ENCODE measurements around the gene ALAS1. TPM values are rescaled to one million over a fixed set of nuclear protein-coding genes. Genes with fewer than 3 reads are reported as not detected.

ALAS1 gene
- total RNA-seq, 4 donors from 2014 or later: 30.0 to 50.8 (median 35.8) TPM

DNA sequence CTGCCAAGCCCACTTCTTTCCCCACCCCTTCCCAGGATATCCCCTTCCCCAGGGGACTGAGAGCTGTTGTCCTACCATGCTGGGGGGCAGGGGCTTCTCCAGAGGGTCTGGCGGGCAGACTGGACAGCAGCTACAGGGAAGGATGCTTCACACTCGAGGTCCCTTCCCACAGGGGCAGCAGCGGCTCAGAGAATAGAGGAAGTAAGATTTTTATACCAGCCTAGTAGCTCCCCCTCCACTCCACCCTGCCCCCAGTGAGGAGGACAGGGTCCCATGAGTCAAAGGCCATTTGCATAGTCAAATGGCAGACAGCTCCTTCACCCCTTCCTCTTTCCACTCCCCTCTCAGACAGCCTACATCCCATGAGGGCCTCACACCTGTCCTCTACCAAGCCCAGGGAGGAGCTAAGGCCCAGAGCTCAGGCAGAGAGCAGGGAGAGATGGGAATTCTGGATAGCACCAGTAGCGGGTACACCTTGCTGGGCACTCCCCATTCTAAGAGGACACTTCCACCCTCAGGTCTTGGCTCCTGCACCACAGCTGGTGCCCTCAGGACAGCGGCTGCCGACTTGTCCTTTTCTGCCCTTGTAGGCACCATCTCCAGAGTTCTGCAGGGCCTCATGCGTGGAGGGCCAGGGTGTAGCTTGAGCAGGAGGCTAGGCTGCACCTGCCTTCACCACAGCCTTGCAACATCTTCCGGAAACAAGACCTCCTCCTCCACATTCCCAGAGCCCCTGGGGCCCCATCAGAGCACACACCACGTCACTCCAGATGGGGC lies 27.7 kb downstream of the ALAS1 start, which contains the start of gene TLR9:
TLR9 (minus strand) TSS at position 194 of the 777 bp plus-strand sequence; CDS start at position 78, 116 bp downstream.
- H3K4me3 ChIP-seq: no peak within 1 kb of the TSS
- WGBS, 2 donors (ENCODE audit: low coverage in 1 of 2): 60 to 80% methylated on average over 1 of the region's 9 CpGs
- no peak for TF ChIP-seq EP300 (IDR thresholded peaks at IDR 0.05)
- TF ChIP-seq, protein P1, sequence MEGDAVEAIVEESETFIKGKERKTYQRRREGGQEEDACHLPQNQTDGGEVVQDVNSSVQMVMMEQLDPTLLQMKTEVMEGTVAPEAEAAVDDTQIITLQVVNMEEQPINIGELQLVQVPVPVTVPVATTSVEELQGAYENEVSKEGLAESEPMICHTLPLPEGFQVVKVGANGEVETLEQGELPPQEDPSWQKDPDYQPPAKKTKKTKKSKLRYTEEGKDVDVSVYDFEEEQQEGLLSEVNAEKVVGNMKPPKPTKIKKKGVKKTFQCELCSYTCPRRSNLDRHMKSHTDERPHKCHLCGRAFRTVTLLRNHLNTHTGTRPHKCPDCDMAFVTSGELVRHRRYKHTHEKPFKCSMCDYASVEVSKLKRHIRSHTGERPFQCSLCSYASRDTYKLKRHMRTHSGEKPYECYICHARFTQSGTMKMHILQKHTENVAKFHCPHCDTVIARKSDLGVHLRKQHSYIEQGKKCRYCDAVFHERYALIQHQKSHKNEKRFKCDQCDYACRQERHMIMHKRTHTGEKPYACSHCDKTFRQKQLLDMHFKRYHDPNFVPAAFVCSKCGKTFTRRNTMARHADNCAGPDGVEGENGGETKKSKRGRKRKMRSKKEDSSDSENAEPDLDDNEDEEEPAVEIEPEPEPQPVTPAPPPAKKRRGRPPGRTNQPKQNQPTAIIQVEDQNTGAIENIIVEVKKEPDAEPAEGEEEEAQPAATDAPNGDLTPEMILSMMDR (IDR thresholded peaks at IDR 0.05): no peak
- TF ChIP-seq POLR2A (IDR thresholded peaks at IDR 0.05): no peak
- TF ChIP-seq POLR2AphosphoS5 (IDR thresholded peaks at IDR 0.05): no peak
- no peaks in the 10 kb centered on the region for H3K9me3 ChIP-seq
- no peak within 1 kb of the TSS for H3K27ac ChIP-seq
- H3K4me1 ChIP-seq: peaks cover 0 to 16% (median 3%) of the 10 kb centered on the region in 3 donors
- ATAC-seq: no peak
- H3K27me3 ChIP-seq: no peaks in the 10 kb centered on the region
- H3K36me3 ChIP-seq: peaks cover 0 to 38% of the 10 kb centered on the region in 2 donors

DNA sequence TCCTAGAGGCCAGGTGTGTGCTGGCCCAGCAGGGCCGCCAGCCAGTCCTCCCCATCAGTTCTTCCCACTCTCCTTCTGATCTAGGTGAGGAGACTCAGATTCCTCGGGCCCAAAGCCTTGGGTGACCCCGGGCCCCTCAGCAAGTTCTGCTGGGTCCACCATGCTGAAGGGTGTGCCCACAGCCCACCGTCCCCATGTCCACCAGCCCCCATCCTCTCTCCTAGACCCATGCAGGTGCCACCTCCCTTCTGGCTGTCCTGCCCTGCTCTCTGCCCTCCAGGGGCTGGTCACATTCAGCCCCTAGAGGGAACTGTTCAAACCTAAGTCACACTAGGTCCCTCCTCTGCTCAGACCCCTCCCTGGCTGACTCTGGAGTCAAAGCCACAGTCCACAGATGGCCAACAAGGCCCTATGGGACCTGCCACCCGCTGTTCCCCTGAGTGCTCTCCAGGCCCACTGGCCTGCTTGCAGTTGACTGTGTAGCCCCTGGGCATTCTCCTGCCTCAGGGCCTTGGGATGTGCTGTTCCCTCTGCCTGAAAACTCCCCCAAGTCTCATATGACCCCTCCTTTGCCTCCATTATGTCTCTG lies 28.4 kb downstream of the ALAS1 start:
- Histone ChIP-seq H3K9me3 (no peaks in the 10 kb centered on the region), H3K36me3 (peaks cover 0 to 44% of the 10 kb centered on the region in 2 donors), H3K4me3 (no peak overlapping the region), H3K27me3 (no peaks in the 10 kb centered on the region), H3K27ac (no peak overlapping the region), H3K4me1 (peaks cover 0 to 11% (median 0%) of the 10 kb centered on the region in 3 donors)
- TF ChIP-seq, protein P1 (IDR thresholded peaks at IDR 0.05): no peak
- TF ChIP-seq EP300 (IDR thresholded peaks at IDR 0.05): no peak
- TF ChIP-seq POLR2A (IDR thresholded peaks at IDR 0.05): no peak
- TF ChIP-seq POLR2AphosphoS5 (IDR thresholded peaks at IDR 0.05): no peak
- WGBS, 2 donors (ENCODE audit: low coverage in 1 of 2): 77 to 100% methylated on average over 1 to 3 of the region's 5 CpGs
- ATAC-seq: no peak

DNA sequence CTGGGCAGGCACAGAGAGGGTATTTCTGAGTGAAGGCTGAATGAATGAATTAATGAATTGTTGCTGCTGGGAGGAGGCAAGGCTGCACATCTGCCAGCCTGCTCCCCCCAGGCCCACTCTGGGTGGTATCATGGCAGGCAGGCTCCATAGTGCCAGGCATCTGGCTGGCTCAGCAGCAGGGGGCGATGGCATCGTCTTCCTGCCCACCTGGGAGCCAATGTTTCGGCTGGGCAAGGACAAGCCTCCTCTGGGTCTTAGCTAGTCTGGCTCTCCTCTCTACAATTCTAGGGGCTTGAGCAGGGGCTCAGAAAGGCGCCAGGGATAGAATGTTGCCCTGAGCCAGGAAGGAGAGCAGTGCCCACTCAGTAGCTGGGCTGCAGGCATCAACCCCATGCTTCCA lies 29.2 kb downstream of the ALAS1 start:
- no CpG with 5 or more reads among the region's 4 CpGs for WGBS, 2 donors (ENCODE audit: low coverage in 1 of 2)
- no peak for ATAC-seq
- peaks cover 0 to 12% (median 3%) of the 10 kb centered on the region in 3 donors for H3K4me1 ChIP-seq
- no peaks in the 10 kb centered on the region for H3K9me3 ChIP-seq
- H3K27me3 ChIP-seq: no peaks in the 10 kb centered on the region
- no peak overlapping the region for H3K27ac ChIP-seq
- peaks cover 0 to 52% of the 10 kb centered on the region in 2 donors for H3K36me3 ChIP-seq
- no peak overlapping the region for H3K4me3 ChIP-seq
- TF ChIP-seq EP300 (IDR thresholded peaks at IDR 0.05) (no peak), POLR2AphosphoS5 (IDR thresholded peaks at IDR 0.05) (no peak), POLR2A (IDR thresholded peaks at IDR 0.05) (no peak)
- TF ChIP-seq, protein P1 (IDR thresholded peaks at IDR 0.05): no peak

DNA sequence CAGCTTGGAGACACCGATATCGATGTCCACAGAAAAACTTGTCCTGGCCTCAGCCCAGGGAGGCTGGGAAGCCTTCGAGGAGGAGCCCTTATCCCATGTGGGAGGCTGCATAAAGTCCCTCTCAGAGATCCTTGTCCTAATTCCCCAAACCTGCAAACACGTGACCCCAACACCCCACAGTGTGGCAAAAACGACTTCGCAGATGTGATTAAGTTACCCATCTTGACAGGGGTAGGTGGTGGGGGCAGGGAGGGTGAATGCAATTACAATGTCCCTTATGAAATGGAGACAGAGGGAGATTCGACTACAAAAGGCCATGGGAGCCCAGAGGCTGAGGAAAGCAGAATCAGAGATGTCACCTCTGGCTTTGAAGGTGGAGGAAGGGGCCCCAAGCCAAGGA lies 29.8 kb downstream of the ALAS1 start:
- TF ChIP-seq, protein P1 (IDR thresholded peaks at IDR 0.05): no peak
- TF ChIP-seq POLR2AphosphoS5 (IDR thresholded peaks at IDR 0.05) (no peak), POLR2A (IDR thresholded peaks at IDR 0.05) (no peak), EP300 (IDR thresholded peaks at IDR 0.05) (no peak)
- Histone ChIP-seq H3K4me1 (peaks cover 0 to 16% (median 5%) of the 10 kb centered on the region in 3 donors), H3K4me3 (no peak overlapping the region), H3K36me3 (peaks cover 0 to 59% of the 10 kb centered on the region in 2 donors), H3K27me3 (no peaks in the 10 kb centered on the region), H3K9me3 (no peaks in the 10 kb centered on the region), H3K27ac (no peak overlapping the region)
- WGBS, 2 donors (ENCODE audit: low coverage in 1 of 2): 83 to 84% methylated on average over 1 to 3 of the region's 7 CpGs
- no peak for ATAC-seq

All from gastroesophageal sphincter (tissue), 4 donors.